Activated CD4-positive, alpha-beta T cell treated with anti-CD3 and anti-CD28 coated beads for 36 hours (primary cell): Measurements from ENCODE around the gene CD300A. TPM values are rescaled to one million over a fixed set of nuclear protein-coding genes. Genes with fewer than 3 reads are reported as not detected.

Source experiments
- ATAC-seq: fragments of 200-7000 bp; cut with Tn5 transposase; one replicate; pipeline ENCODE4 v1.10.0; 2021; ENCODE audit warnings: mild to moderate bottlenecking, moderate library complexity
- CTCF ChIA-PET: fragments of 350-600 bp; sonication (Branson Sonifier 250); formaldehyde crosslinking; loops from one replicate; lab custom pipeline; 2021; ENCODE audit warnings: antibody characterized with exemption; lab: Charles Lee
- POLR2A ChIA-PET: fragments of 350-600 bp; sonication (Branson Sonifier 250); formaldehyde crosslinking; loops from one replicate; lab custom pipeline; 2021; ENCODE audit warnings: antibody characterized with exemption, inconsistent platforms; lab: Charles Lee
- DNase-seq: peaks from one replicate; pipeline ENCODE4 v3.0.0-alpha.2; 2020
- H3K27ac Mint-ChIP-seq: one replicate; pipeline ENCODE4 v1.8.0; 2021; ENCODE audit warnings: mixed read lengths
- H3K27me3 Mint-ChIP-seq: one replicate; pipeline ENCODE4 v1.8.0; 2021; ENCODE audit warnings: mixed read lengths
- H3K36me3 Mint-ChIP-seq: one replicate; pipeline ENCODE4 v1.8.0; 2021; ENCODE audit warnings: low read depth, mixed read lengths
- H3K4me1 Mint-ChIP-seq: one replicate; pipeline ENCODE4 v1.8.0; 2021; ENCODE audit warnings: mixed read lengths
- H3K4me3 Mint-ChIP-seq: one replicate; pipeline ENCODE4 v1.8.0; 2021; ENCODE audit warnings: mild to moderate bottlenecking, moderate library complexity, mixed read lengths
- H3K9me3 Mint-ChIP-seq: one replicate; pipeline ENCODE4 v1.8.0; 2021; ENCODE audit warnings: low read depth, mixed read lengths
- intact Hi-C, 2 experiments: fragments of 100-400 bp; cut with DNase I in 1 of 2; cut with micrococcal nuclease in 1 of 2; formaldehyde crosslinking; loops; one replicate each; pipeline versions ENCODE4 v1.14.2 to v1.15.1; 2022 to 2024; cut with DNase I, micrococcal nuclease
- total RNA-seq, 2 experiments: library from RNA; stranded (reverse); gene quantifications; one replicate each; pipeline ENCODE4 v1.2.3, GENCODE V29; 2021

Gene CD300A
- total RNA-seq, 2 experiments from 2014 or later, result 4.9 to 5.8 TPM

GRCh38 chr17:74457146-74457819 lies 9.2 kb upstream of the CD300A start:
- ATAC-seq (peak; percentile 49), DNase-seq (peak; percentile 83)
- ChIA-PET POLR2A (no interaction called here), CTCF (interaction anchor here (0.6 to 7.7 kb wide), 25 partner anchors 9 to 475 kb away, joined by 3 to 93 read pairs (median 4); no protein-coding TSS in a partner anchor)
- H3K9me3 Mint-ChIP-seq, result no peaks in the 10 kb centered on the region
- intact Hi-C loops, result loop anchor here (1.0 to 10.0 kb wide), 7 partner anchors 36 to 245 kb away; partner anchors contain the start of gene TTYH2 (in 1 of the 2)
- peaks cover 9% of the 10 kb centered on the region for H3K4me1 Mint-ChIP-seq
- H3K4me3 Mint-ChIP-seq, result no peak overlapping the region
- H3K27me3 Mint-ChIP-seq, result peaks cover 6% of the 10 kb centered on the region
- H3K36me3 Mint-ChIP-seq, result no peaks in the 10 kb centered on the region
- H3K27ac Mint-ChIP-seq, result no peak overlapping the region

GRCh38 chr17:74457820-74458166 lies 8.6 kb upstream of the CD300A start:
- ATAC-seq (no peak), DNase-seq (no peak)
- no peaks in the 10 kb centered on the region for H3K36me3 Mint-ChIP-seq
- CTCF ChIA-PET, result interaction anchor here (0.6 to 7.7 kb wide), 20 partner anchors 11 to 476 kb away, joined by 3 to 93 read pairs (median 4); no protein-coding TSS in a partner anchor
- no peak overlapping the region for H3K4me3 Mint-ChIP-seq
- intact Hi-C loops, result loop anchor here (1.0 to 10.0 kb wide), 7 partner anchors 35 to 245 kb away; partner anchors contain the start of gene TTYH2 (in 1 of the 2)
- POLR2A ChIA-PET, result no interaction called here
- peaks cover 3% of the 10 kb centered on the region for H3K27me3 Mint-ChIP-seq
- H3K9me3 Mint-ChIP-seq, result no peaks in the 10 kb centered on the region
- peaks cover 12% of the 10 kb centered on the region for H3K4me1 Mint-ChIP-seq
- H3K27ac Mint-ChIP-seq, result no peak overlapping the region

- ATAC-seq (no peak), DNase-seq (no peak)
- Mint-ChIP-seq H3K4me3 (no peak overlapping the region), H3K36me3 (no peaks in the 10 kb centered on the region), H3K27ac (no peak overlapping the region), H3K4me1 (peaks cover 18% of the 10 kb centered on the region), H3K27me3 (no peaks in the 10 kb centered on the region), H3K9me3 (no peaks in the 10 kb centered on the region)
- CTCF ChIA-PET, result interaction anchor here (0.6 to 7.7 kb wide), 5 partner anchors 79 to 1146 kb away, joined by 3 to 93 read pairs (median 3); no protein-coding TSS in a partner anchor
- intact Hi-C loops, result loop anchor here (5.0 to 10.0 kb wide), 2 partner anchors 154 to 247 kb away; partner anchors contain the start of gene TTYH2 (in 1 of the 2)
- POLR2A ChIA-PET, result no interaction called here
These were observed 7.6 kb upstream of the CD300A start for GRCh38 chr17:74458835-74459234.

- CTCF ChIA-PET, result interaction anchor here (0.5 to 7.7 kb wide), 5 partner anchors 11 to 1376 kb away, joined by 3 to 93 read pairs (median 3); no protein-coding TSS in a partner anchor
- Mint-ChIP-seq H3K27me3 (no peaks in the 10 kb centered on the region), H3K4me1 (peaks cover 17% of the 10 kb centered on the region), H3K9me3 (no peaks in the 10 kb centered on the region), H3K4me3 (no peak overlapping the region), H3K27ac (no peak overlapping the region), H3K36me3 (no peaks in the 10 kb centered on the region)
- ATAC-seq (no peak), DNase-seq (no peak)
- intact Hi-C loops, result loop anchor here (5.0 to 10.0 kb wide), 2 partner anchors 155 to 247 kb away; partner anchors contain the start of gene TTYH2 (in 1 of the 2)
- POLR2A ChIA-PET, result no interaction called here
These were observed 6.8 kb upstream of the CD300A start for GRCh38 chr17:74459622-74460021.

- CTCF ChIA-PET, result interaction anchor here (0.5 to 7.7 kb wide), 6 partner anchors 23 to 1377 kb away, joined by 3 to 93 read pairs (median 3); no protein-coding TSS in a partner anchor
- H3K4me3 Mint-ChIP-seq, result no peak overlapping the region
- H3K27ac Mint-ChIP-seq, result no peak overlapping the region
- no peaks in the 10 kb centered on the region for H3K9me3 Mint-ChIP-seq
- intact Hi-C loops, result no loop called here
- POLR2A ChIA-PET, result no interaction called here
- no peaks in the 10 kb centered on the region for H3K36me3 Mint-ChIP-seq
- peaks cover 16% of the 10 kb centered on the region for H3K4me1 Mint-ChIP-seq
- ATAC-seq, result no peak
- H3K27me3 Mint-ChIP-seq, result no peaks in the 10 kb centered on the region
- no peak for DNase-seq
These were observed 6.2 kb upstream of the CD300A start for GRCh38 chr17:74460241-74460640.

GRCh38 chr17:74460996-74461395 lies 5.4 kb upstream of the CD300A start:
- no peaks in the 10 kb centered on the region for H3K9me3 Mint-ChIP-seq
- ChIA-PET POLR2A (no interaction called here), CTCF (interaction anchor here (1.1 to 7.7 kb wide), 3 partner anchors 24 to 81 kb away, joined by 3 to 93 read pairs (median 3); no protein-coding TSS in a partner anchor)
- intact Hi-C loops, result no loop called here
- H3K4me1 Mint-ChIP-seq, result peaks cover 16% of the 10 kb centered on the region
- no peak overlapping the region for H3K27ac Mint-ChIP-seq
- no peak overlapping the region for H3K4me3 Mint-ChIP-seq
- no peaks in the 10 kb centered on the region for H3K36me3 Mint-ChIP-seq
- DNase-seq (no peak), ATAC-seq (no peak)
- no peaks in the 10 kb centered on the region for H3K27me3 Mint-ChIP-seq

- Mint-ChIP-seq H3K27me3 (no peaks in the 10 kb centered on the region), H3K4me3 (no peak overlapping the region), H3K36me3 (no peaks in the 10 kb centered on the region), H3K9me3 (no peaks in the 10 kb centered on the region), H3K27ac (no peak overlapping the region), H3K4me1 (peaks cover 16% of the 10 kb centered on the region)
- intact Hi-C loops, result no loop called here
- ATAC-seq, result no peak
- no peak for DNase-seq
- CTCF ChIA-PET, result no interaction called here
- POLR2A ChIA-PET, result no interaction called here
These were observed 4.8 kb upstream of the CD300A start for GRCh38 chr17:74461611-74462010.

- H3K27ac Mint-ChIP-seq, result no peak overlapping the region
- no peaks in the 10 kb centered on the region for H3K27me3 Mint-ChIP-seq
- no peaks in the 10 kb centered on the region for H3K9me3 Mint-ChIP-seq
- no peaks in the 10 kb centered on the region for H3K36me3 Mint-ChIP-seq
- no peak overlapping the region for H3K4me3 Mint-ChIP-seq
- intact Hi-C loops, result loop anchor here in 1 of 2 experiments (2.0 kb wide), 1 partner anchor 14 kb away; no protein-coding TSS in a partner anchor
- ChIA-PET POLR2A (interaction anchor here (0.6 kb wide), 1 partner anchor 68 kb away, joined by 4 read pairs; no protein-coding TSS in a partner anchor), CTCF (interaction anchor here (0.7 kb wide), 1 partner anchor 9 kb away, joined by 3 read pairs; no protein-coding TSS in a partner anchor)
- no peak for DNase-seq
- no peak for ATAC-seq
- peaks cover 20% of the 10 kb centered on the region for H3K4me1 Mint-ChIP-seq
These were observed 1.6 kb upstream of the CD300A start for GRCh38 chr17:74464730-74465377.

- intact Hi-C loops, result loop anchor here in 1 of 2 experiments (2.0 kb wide), 1 partner anchor 13 kb away; no protein-coding TSS in a partner anchor
- H3K9me3 Mint-ChIP-seq, result no peaks in the 10 kb centered on the region
- DNase-seq (no peak), ATAC-seq (no peak)
- no peaks in the 10 kb centered on the region for H3K27me3 Mint-ChIP-seq
- no peak overlapping the region for H3K27ac Mint-ChIP-seq
- H3K4me3 Mint-ChIP-seq, result no peak overlapping the region
- CTCF ChIA-PET, result interaction anchor here (1.4 kb wide), 1 partner anchor 86 kb away, joined by 5 read pairs; no protein-coding TSS in a partner anchor
- H3K36me3 Mint-ChIP-seq, result no peaks in the 10 kb centered on the region
- peaks cover 20% of the 10 kb centered on the region for H3K4me1 Mint-ChIP-seq
- POLR2A ChIA-PET, result no interaction called here
These were observed 890 bp upstream of the CD300A start for GRCh38 chr17:74465378-74466110.

GRCh38 chr17:74466828-74467184 lies 372 bp downstream of the CD300A start:
- H3K4me1 Mint-ChIP-seq, result peaks cover 25% of the 10 kb centered on the region
- H3K9me3 Mint-ChIP-seq, result no peaks in the 10 kb centered on the region
- H3K36me3 Mint-ChIP-seq, result no peaks in the 10 kb centered on the region
- no peaks in the 10 kb centered on the region for H3K27me3 Mint-ChIP-seq
- ChIA-PET POLR2A (no interaction called here), CTCF (interaction anchor here (1.4 kb wide), 1 partner anchor 88 kb away, joined by 5 read pairs; no protein-coding TSS in a partner anchor)
- ATAC-seq (no peak), DNase-seq (peak; percentile 24)
- H3K27ac Mint-ChIP-seq, result peak overlapping the region; percentile 52
- intact Hi-C loops, result no loop called here
- H3K4me3 Mint-ChIP-seq, result no peak overlapping the region
